ENCODE data around the gene ASXL3.

ASXL3 gene

GRCh38 chr18:33576999-33577646, 896 bp upstream of the ASXL3 start:
- Mint-ChIP-seq H3K4me3 (peak overlapping the region in 1 of 2 donors; percentile 77), H3K4me1 (peaks cover 7% of the 10 kb centered on the region), H3K27me3 (no peaks in the 10 kb centered on the region), H3K27ac (no peak overlapping the region), H3K9me3 (peaks cover 0 to 4% of the 10 kb centered on the region in 2 donors)
- DNase-seq, result no peak
- ATAC-seq, result no peak

DNA sequence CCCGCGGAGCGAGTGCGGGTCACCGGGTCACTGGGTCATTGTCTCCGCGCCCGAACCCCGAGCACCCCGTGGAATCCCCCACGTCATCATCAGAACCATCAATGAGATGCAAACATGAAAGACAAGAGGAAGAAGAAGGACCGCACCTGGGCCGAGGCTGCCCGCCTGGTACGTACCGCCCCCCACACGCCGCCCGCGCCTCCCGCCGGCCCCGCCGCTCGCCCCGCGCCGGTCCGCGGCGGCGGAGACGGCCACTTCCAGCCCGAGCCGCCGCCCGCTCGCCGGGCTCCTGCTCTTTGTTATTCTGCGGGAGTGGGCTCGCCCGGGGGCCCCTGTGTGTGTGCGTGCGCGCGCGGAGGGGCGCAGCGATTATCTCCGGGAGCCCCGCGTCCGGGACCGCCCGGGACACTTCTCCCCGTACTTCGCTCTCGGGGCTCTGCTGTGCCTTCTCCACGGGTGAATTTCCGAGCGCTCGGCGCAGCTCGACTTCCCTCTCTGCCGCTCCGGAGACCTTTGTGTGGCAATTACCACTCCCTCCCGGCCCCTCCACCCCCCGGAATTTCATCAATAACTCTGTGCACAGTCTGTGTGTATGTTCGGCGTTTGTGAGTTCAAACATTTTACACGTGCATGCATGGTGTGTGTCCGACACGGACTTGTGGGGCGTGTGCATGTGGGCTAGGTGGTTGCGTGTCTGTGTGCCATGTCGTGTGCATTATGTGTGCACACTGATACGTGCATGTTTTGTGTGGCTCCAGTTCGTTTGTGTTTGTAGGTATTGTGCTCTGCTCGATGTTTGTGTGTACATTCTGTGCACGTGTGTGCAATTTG, 714 bp downstream of the ASXL3 start:
- DNase-seq (no peak), ATAC-seq (no peak)
- peaks cover 7% of the 10 kb centered on the region for H3K4me1 Mint-ChIP-seq
- H3K4me3 Mint-ChIP-seq, result peak overlapping the region; percentile 49 to 55
- peaks cover 0 to 4% of the 10 kb centered on the region in 2 donors for H3K9me3 Mint-ChIP-seq
- no peaks in the 10 kb centered on the region for H3K27me3 Mint-ChIP-seq
- H3K27ac Mint-ChIP-seq, result no peak overlapping the region

GRCh38 chr18:33579349-33580215, 1.6 kb downstream of the ASXL3 start:
- H3K27me3 Mint-ChIP-seq, result no peaks in the 10 kb centered on the region
- DNase-seq (no peak), ATAC-seq (no peak)
- peaks cover 7% of the 10 kb centered on the region for H3K4me1 Mint-ChIP-seq
- no peak overlapping the region for H3K4me3 Mint-ChIP-seq
- H3K9me3 Mint-ChIP-seq, result peaks cover 0 to 4% of the 10 kb centered on the region in 2 donors
- no peak overlapping the region for H3K27ac Mint-ChIP-seq

GRCh38 chr18:33580546-33580945, 2.5 kb downstream of the ASXL3 start:
- Mint-ChIP-seq H3K4me3 (no peak overlapping the region), H3K27ac (no peak overlapping the region), H3K27me3 (no peaks in the 10 kb centered on the region), H3K9me3 (peaks cover 4 to 6% of the 10 kb centered on the region in 2 donors), H3K4me1 (peaks cover 7% of the 10 kb centered on the region)
- ATAC-seq (no peak), DNase-seq (no peak)

GRCh38 chr18:33581856-33582255, 3.8 kb downstream of the ASXL3 start:
- Mint-ChIP-seq H3K27ac (no peak overlapping the region), H3K27me3 (no peaks in the 10 kb centered on the region), H3K4me3 (no peak overlapping the region), H3K4me1 (peaks cover 7% of the 10 kb centered on the region), H3K9me3 (peaks cover 4 to 13% of the 10 kb centered on the region in 2 donors)
- DNase-seq (no peak), ATAC-seq (no peak)

DNA sequence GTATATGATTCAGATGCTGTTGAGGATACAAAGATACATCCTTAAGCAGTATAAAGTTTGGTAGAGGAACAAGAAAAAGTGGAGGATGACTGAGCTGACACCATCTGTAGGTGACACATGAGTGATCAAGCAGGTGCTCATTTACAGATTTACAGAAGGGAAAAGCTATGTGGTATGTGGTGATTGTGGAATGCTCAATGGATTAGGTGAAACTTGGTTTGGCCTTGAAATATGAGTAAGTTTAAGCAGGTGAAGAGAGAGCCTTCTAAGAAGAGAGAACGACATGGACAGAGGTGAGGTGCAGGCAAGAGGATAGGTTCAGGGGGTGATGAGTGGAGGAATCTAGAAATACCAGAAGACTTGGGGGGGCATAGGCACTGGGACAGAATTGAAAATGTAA, 5.9 kb downstream of the ASXL3 start:
- Mint-ChIP-seq H3K27ac (no peak overlapping the region), H3K4me3 (no peak overlapping the region), H3K27me3 (no peaks in the 10 kb centered on the region), H3K9me3 (peaks cover 9 to 15% of the 10 kb centered on the region in 2 donors), H3K4me1 (no peaks in the 10 kb centered on the region)
- DNase-seq (no peak), ATAC-seq (no peak)

DNA sequence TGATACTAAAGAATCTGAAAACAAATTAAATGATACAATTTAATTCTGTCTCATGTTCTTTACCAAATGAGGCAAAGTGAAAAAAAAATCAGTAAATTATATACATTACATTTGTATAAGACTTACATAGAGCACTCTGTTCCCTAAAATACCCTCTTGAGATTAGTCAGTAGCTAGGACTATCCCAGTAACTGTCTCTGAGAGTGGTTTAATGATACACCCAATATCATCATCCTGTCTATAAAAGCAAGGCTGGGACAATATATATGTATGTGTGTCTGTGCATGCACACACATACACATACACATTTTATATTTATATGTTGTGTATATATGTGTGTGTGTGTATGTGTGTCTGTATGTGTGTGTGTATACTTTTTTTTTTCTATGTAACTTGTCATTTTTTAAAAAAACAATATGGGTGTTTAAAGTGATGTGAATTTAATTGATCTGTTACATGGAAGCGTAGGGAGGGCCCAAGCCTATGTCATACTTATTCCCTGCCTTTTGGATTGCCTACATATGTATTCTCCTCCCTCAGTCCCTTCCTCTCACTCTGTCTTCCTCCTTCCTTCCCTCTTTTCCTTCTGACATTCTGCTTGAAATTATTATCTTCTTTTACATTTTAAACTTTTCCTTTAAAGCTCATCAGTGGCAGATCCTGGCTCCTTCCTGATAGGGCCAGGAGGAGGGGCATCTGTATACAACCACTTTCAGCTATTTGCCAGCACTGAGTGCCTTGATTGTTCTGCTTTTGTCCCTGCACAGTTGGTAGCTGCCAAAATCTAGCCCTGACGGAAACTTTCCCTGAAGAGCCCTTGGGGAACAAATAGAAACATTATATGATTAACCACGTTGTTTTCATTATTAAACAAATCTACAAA, 6.8 kb downstream of the ASXL3 start:
- peak overlapping the region in 1 of 2 donors; percentile 85 for H3K27ac Mint-ChIP-seq
- no peak for ATAC-seq
- H3K9me3 Mint-ChIP-seq, result peaks cover 9 to 15% of the 10 kb centered on the region in 2 donors
- H3K27me3 Mint-ChIP-seq, result no peaks in the 10 kb centered on the region
- H3K4me3 Mint-ChIP-seq, result no peak overlapping the region
- no peak for DNase-seq
- H3K4me1 Mint-ChIP-seq, result no peaks in the 10 kb centered on the region

- peaks cover 9 to 15% of the 10 kb centered on the region in 2 donors for H3K9me3 Mint-ChIP-seq
- ATAC-seq, result no peak
- DNase-seq, result no peak
- no peak overlapping the region for H3K4me3 Mint-ChIP-seq
- no peaks in the 10 kb centered on the region for H3K27me3 Mint-ChIP-seq
- no peak overlapping the region for H3K27ac Mint-ChIP-seq
- no peaks in the 10 kb centered on the region for H3K4me1 Mint-ChIP-seq
Observed at GRCh38 chr18:33585431-33585775, 7.4 kb downstream of the ASXL3 start.

GRCh38 chr18:33588361-33588760, 10.3 kb downstream of the ASXL3 start:
- H3K27me3 Mint-ChIP-seq, result no peaks in the 10 kb centered on the region
- ATAC-seq (no peak), DNase-seq (no peak)
- no peak overlapping the region for H3K27ac Mint-ChIP-seq
- no peak overlapping the region for H3K4me3 Mint-ChIP-seq
- peaks cover 5 to 22% of the 10 kb centered on the region in 2 donors for H3K9me3 Mint-ChIP-seq
- no peaks in the 10 kb centered on the region for H3K4me1 Mint-ChIP-seq

DNA sequence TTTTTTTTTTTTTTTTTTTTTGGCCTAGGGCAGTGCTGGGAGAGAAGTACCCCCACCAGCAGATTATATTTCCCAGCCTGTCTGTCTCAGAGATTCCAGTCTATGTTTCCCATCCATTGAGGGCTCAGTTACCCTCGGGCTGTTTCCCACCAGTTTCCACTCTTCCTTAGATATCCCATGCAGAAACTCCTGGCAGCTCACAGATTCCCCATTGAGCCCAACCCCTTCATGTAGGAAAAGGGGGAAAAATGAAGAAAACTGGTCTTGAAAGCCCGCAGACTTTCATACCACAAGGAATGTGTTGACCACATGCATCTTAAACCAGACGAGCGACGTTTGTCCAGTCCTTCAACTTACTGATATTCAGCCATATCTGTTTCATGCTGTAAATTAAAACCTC, 15.2 kb downstream of the ASXL3 start:
- Mint-ChIP-seq H3K9me3 (peaks cover 5 to 7% of the 10 kb centered on the region in 2 donors), H3K4me1 (no peaks in the 10 kb centered on the region)
- no peak for ATAC-seq

GRCh38 chr18:33594799-33595198, 16.8 kb downstream of the ASXL3 start:
- Mint-ChIP-seq H3K4me1 (no peaks in the 10 kb centered on the region), H3K27ac (no peak overlapping the region), H3K4me3 (no peak overlapping the region), H3K27me3 (no peaks in the 10 kb centered on the region), H3K9me3 (peaks cover 0 to 7% of the 10 kb centered on the region in 2 donors)
- ATAC-seq (no peak), DNase-seq (no peak)

More for the DNA sequence above, 15.2 kb downstream of the ASXL3 start:
- H3K4me3 Mint-ChIP-seq, result no peak overlapping the region
- no peak for DNase-seq
- H3K27ac Mint-ChIP-seq, result no peak overlapping the region
- H3K27me3 Mint-ChIP-seq, result no peaks in the 10 kb centered on the region

DNA sequence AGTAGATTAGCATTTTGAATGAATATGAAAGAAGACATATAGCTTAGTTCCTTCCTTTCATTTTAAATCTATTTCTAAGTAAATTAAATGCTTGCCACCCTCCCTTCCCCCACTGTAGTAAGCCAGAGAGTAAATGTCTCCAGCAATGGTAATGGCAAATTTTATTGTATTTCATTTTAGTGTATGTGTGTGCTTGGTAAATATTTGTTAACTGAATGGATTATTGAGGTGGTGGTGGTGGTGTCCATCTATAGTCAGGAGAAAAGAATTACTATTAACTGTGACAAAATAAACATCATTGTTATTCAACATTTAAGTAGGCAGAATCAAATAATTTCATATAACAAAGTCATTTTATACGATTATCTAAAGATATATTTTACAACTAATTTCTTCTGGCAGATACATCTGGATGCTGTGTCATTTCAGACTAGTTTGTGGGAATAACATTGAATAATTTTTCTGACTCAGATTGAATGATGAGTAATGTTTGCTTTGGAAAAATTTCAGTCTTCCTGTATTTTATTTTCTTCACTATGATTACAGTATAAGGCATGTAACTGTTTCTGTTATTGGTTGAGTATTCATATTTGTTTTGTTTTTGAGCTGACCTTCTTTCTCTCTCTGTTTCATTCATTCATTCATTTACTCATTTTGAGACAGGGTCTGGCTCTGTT, 18.3 kb downstream of the ASXL3 start:
- ATAC-seq (no peak), DNase-seq (no peak)
- Mint-ChIP-seq H3K9me3 (peaks cover 0 to 7% of the 10 kb centered on the region in 2 donors), H3K27me3 (no peaks in the 10 kb centered on the region), H3K27ac (no peak overlapping the region), H3K4me3 (no peak overlapping the region), H3K4me1 (no peaks in the 10 kb centered on the region)

- ATAC-seq, result no peak
- Mint-ChIP-seq H3K9me3 (peaks cover 8 to 13% of the 10 kb centered on the region in 2 donors), H3K27ac (no peak overlapping the region), H3K4me1 (no peaks in the 10 kb centered on the region), H3K4me3 (no peak overlapping the region), H3K27me3 (no peaks in the 10 kb centered on the region)
- no peak for DNase-seq
Observed at GRCh38 chr18:33600846-33601245, 22.8 kb downstream of the ASXL3 start.

DNA sequence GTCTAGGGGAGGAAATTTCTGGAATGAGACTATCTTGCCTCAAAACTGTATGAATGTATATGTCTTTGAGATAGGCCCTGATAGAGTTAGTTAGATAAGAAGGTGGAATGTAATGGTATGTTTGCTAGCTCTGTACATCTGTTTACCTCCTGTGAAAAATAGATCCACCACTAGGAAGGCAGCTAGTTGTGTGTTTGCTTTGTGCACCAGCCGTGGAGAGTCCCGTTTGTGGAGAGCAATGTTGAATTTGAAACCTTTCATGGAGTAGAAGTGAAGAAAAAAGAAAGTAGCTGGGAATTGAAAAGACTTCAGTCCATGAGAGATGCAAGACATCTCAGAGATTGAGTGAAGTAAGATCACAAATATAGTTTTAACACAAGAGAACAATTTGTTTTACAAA, 25.4 kb downstream of the ASXL3 start:
- Mint-ChIP-seq H3K4me1 (no peaks in the 10 kb centered on the region), H3K9me3 (peaks cover 12 to 21% of the 10 kb centered on the region in 2 donors), H3K27me3 (no peaks in the 10 kb centered on the region), H3K27ac (no peak overlapping the region), H3K4me3 (no peak overlapping the region)
- no peak for ATAC-seq
- no peak for DNase-seq
